NT2/D1 (cell line): Measurements from ENCODE around the gene EXTL1.

Experiments
- DNase-seq: peaks from one replicate; pipeline ENCODE4 v3.0.0-alpha.2; 2011; ENCODE audit warnings: low read depth, low spot score
- H3K27me3 ChIP-seq: 2 replicates; pipeline ENCODE4 v1.6.0; 2011; ENCODE audit warnings: mild to moderate bottlenecking; ENCODE audit not compliant: insufficient read length, insufficient read depth
- H3K36me3 ChIP-seq: 2 replicates; pipeline ENCODE4 v1.6.1; 2011; ENCODE audit warnings: mild to moderate bottlenecking, low read length, mixed read lengths; ENCODE audit not compliant: insufficient read depth, insufficient read length
- H3K4me1 ChIP-seq: 2 replicates; pipeline ENCODE4 v1.5.1; 2011; ENCODE audit not compliant: insufficient read depth, insufficient read length
- H3K4me3 ChIP-seq: 2 replicates; pipeline ENCODE4 v1.5.1; 2011; ENCODE audit warnings: low read depth; ENCODE audit not compliant: insufficient read length
- H3K9ac ChIP-seq: 2 replicates; pipeline ENCODE4 v1.6.0; 2011; ENCODE audit warnings: low read depth; ENCODE audit not compliant: insufficient read length
- H3K9me3 ChIP-seq: 2 replicates; pipeline ENCODE4 v1.5.1; 2011; ENCODE audit warnings: mild to moderate bottlenecking, low read length; ENCODE audit not compliant: insufficient read depth
- SUZ12 ChIP-seq: IDR thresholded peaks from 2 replicates; pipeline ENCODE4 v1.6.1; 2011; ENCODE audit not compliant: insufficient read length, insufficient read depth; ENCODE audit errors: extremely low read depth
- YY1 ChIP-seq: IDR thresholded peaks from 2 replicates; pipeline ENCODE4 v1.6.1; 2011; ENCODE audit not compliant: insufficient read length, insufficient read depth
- ZNF274 ChIP-seq: IDR thresholded peaks from 2 replicates; pipeline ENCODE4 v1.6.1; 2011; ENCODE audit warnings: mild to moderate bottlenecking, low read depth, low read length

EXTL1 gene

DNA sequence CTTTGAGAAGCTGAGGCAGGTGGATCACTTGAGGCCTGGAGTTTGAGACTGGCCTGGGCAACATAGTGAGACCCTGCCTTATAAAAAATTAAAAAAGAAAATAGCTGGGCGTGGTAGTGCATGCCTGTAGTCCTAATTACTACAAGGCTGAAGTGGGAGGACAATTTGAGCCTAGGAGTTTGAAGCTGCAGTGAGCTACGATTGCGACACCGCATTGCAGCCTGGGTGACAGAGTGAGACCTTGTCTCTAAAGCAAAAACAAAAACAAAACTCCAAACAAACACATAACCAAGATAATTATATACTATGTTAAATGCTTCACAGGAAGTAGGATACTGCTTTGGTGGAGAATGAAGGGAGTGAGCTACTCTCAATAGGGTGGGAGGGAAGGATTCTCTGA lies 18.3 kb upstream of the EXTL1 start:
- no peak for DNase-seq
- no peak for TF ChIP-seq SUZ12
- TF ChIP-seq YY1, result no peak
- no peak for TF ChIP-seq ZNF274
- H3K27me3 ChIP-seq, result no peaks in the 10 kb centered on the region
- no peaks in the 10 kb centered on the region for H3K36me3 ChIP-seq
- H3K9ac ChIP-seq, result no peak overlapping the region
- H3K4me3 ChIP-seq, result no peak overlapping the region
- peaks cover 2% of the 10 kb centered on the region for H3K4me1 ChIP-seq
- no peaks in the 10 kb centered on the region for H3K9me3 ChIP-seq

DNA sequence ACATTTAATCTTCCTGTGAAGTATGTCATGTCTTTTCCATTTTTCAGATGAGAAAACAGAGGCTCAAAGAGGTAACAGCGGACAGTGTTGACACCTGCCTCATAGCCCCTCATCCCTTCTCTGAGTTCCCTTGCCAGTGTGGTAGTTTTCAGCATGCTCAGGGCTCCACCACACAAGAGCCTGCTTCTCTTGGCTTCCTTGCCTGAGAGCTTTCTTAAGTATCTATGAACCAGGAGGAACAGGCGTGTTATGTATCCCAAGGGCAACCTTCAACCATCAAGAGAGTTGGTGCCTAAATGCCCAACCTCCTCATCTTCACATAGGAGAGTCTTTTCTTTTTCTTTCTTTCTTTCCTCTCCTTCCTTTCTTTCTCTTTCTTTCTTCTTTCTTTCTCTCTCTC lies 17.8 kb upstream of the EXTL1 start:
- Histone ChIP-seq H3K9ac (no peak overlapping the region), H3K4me3 (no peak overlapping the region), H3K36me3 (no peaks in the 10 kb centered on the region), H3K4me1 (no peaks in the 10 kb centered on the region), H3K27me3 (no peaks in the 10 kb centered on the region), H3K9me3 (no peaks in the 10 kb centered on the region)
- no peak for DNase-seq
- TF ChIP-seq SUZ12 (no peak), ZNF274 (no peak), YY1 (no peak)

DNA sequence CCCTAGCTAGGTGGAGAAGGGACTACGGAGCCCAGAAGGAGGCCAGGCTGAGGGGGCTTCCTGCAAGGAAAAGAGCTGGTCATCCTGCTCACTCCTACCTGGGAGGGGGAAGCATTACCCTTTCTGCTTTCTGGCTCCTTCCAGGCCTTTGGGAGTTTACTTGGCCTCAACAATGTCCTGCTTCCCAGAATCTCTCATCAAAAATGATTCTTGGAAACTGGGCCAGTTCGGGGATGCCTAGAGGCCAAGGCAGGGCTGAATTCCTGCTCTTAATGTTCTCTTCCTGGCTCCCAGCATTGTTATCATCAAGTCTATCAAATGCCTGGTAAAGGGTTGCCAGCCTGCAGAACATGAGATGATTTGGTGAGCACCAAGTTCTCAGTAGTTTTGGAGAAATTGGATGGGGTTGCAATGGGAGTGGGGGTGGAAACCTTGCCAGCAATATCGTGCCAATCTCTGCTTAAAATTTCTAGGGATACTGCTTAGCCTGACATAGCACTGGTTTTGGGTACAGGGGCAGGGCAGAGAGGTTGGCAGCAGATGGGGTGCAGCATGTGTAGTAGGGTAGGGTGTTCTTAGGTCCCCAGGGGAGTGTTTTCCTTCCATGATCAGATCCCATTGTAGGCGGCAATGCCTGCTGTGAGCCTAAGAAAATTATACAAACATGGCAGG lies 16.0 kb upstream of the EXTL1 start:
- no peaks in the 10 kb centered on the region for H3K9me3 ChIP-seq
- no peak for DNase-seq

DNA sequence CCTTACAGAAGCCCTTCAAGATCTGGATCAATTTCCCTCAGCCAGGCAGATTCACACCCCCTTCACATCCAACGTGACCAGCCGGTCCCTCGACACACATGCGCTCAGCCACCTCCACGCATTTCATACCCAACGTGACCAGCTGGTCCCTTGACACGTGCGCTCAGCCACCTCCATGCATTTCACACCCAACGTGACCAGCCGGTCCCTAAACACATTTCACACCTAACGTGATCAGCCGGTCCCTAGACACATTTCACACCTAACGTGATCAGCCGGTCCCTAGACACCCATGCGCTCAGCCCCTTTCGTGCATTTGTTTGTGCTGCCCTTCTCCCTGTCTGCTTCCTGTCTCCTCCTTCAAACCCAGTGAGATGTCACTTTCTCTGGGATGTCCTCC lies 14.9 kb upstream of the EXTL1 start:
- no peaks in the 10 kb centered on the region for H3K27me3 ChIP-seq
- H3K4me1 ChIP-seq, result peaks cover 4% of the 10 kb centered on the region
- H3K36me3 ChIP-seq, result no peaks in the 10 kb centered on the region
- TF ChIP-seq SUZ12 (no peak), ZNF274 (no peak), YY1 (no peak)
- H3K9ac ChIP-seq, result no peak overlapping the region
- H3K4me3 ChIP-seq, result no peak overlapping the region
- H3K9me3 ChIP-seq, result no peaks in the 10 kb centered on the region
- no peak for DNase-seq

More for the DNA sequence above, 16.0 kb upstream of the EXTL1 start:
- Histone ChIP-seq H3K9ac (no peak overlapping the region), H3K4me3 (no peak overlapping the region), H3K27me3 (no peaks in the 10 kb centered on the region), H3K36me3 (no peaks in the 10 kb centered on the region), H3K4me1 (peaks cover 1% of the 10 kb centered on the region)
- TF ChIP-seq SUZ12 (no peak), ZNF274 (no peak), YY1 (no peak)

DNA sequence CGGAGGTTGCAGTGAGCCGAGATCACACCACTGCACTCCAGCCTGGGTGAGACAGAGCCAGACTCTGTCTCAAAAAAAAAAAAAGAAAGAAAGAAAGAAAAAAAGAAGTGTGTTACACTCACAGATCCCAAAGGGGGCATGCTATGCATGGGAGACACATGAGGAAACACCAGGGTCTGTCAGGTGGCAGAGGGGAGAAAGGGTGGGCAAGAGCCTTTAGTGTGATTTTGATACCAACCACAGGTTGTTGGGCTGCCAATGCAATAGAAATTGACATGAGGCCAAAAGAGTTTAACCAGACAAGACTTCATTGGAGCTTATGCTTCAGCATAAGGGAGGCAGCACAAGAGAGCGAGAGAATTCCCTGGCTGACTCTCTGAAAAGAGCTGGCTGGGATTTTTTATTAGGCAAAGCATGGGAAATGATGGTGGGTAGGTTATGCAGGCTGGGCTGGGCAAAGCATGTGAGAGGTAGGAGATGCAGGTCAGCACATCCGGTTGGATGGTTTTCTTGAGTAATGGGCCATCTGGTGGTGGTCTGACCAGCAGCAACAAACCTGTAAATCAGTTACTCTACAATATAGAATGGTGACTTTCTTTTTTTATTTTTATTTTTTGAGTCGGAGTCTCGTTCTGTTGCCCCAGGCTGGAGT lies 11.7 kb upstream of the EXTL1 start:
- Histone ChIP-seq H3K36me3 (no peaks in the 10 kb centered on the region), H3K4me3 (no peak overlapping the region), H3K9me3 (no peaks in the 10 kb centered on the region), H3K4me1 (peaks cover 4% of the 10 kb centered on the region), H3K9ac (no peak overlapping the region), H3K27me3 (no peaks in the 10 kb centered on the region)
- TF ChIP-seq YY1, result no peak
- TF ChIP-seq SUZ12, result no peak
- no peak for TF ChIP-seq ZNF274
- peak; percentile 62 for DNase-seq

DNA sequence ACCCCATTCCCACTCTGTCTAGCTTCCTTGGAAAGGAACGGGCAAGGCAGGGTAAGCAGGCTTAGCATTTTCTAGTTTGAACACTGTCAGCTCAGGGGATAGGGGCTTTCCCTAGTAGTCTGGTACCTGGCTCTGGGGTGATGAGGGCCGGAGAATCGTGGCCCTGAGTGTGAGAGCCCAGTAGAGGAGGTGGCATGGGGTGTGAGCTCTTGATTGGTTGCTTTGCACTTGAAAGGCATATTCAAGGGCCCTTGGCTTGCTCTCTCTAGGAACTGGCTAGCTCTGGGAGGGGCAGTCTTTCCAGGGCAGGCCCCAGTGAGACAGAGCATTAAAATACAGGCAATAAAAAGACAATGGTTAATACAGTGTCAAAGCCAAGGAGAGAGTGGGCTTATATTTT lies 10.8 kb upstream of the EXTL1 start:
- H3K9ac ChIP-seq, result no peak overlapping the region
- no peak for DNase-seq
- no peaks in the 10 kb centered on the region for H3K36me3 ChIP-seq
- H3K4me1 ChIP-seq, result peaks cover 4% of the 10 kb centered on the region
- no peak overlapping the region for H3K4me3 ChIP-seq
- H3K9me3 ChIP-seq, result no peaks in the 10 kb centered on the region
- no peaks in the 10 kb centered on the region for H3K27me3 ChIP-seq
- TF ChIP-seq YY1, result no peak
- TF ChIP-seq ZNF274, result no peak
- no peak for TF ChIP-seq SUZ12

DNA sequence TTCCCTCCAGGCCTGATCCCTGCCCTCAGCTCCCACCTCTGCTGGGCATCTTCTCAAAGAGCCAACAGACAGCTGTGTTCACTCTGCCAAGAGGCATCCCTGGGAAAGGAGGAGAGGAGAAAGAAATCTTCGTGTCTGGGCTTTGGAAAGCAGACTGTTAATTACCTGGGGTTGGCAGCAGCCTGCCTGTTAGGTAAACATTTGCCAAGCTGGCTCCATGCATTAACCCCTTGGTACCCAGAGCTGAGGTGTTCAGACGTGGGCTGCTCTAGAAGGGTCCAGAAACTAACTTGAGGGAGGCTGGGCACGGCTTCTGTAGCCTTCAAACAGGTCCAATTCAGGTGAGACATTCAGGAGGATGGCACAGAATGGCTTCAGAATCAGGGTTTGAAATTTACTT lies 8.7 kb upstream of the EXTL1 start:
- TF ChIP-seq YY1, result no peak
- no peak for TF ChIP-seq ZNF274
- no peak for TF ChIP-seq SUZ12
- no peaks in the 10 kb centered on the region for H3K36me3 ChIP-seq
- H3K9ac ChIP-seq, result no peak overlapping the region
- H3K9me3 ChIP-seq, result no peaks in the 10 kb centered on the region
- peaks cover 17% of the 10 kb centered on the region for H3K4me1 ChIP-seq
- no peak for DNase-seq
- H3K4me3 ChIP-seq, result no peak overlapping the region
- no peaks in the 10 kb centered on the region for H3K27me3 ChIP-seq
